ENCODE data around the gene CABP2.
"Not testable (repeated sequence)": the region's sequence is repeated elsewhere in the genome, so short reads cannot be mapped to it uniquely, and the experiment has no call there.

Gene CABP2

GRCh38 chr11:67522844-67523555, at the start of gene CABP2:
Gene CABP2 (minus strand): TSS chr11:67523446. CDS start chr11:67523326, 120 bp downstream.
- H3K9me3 ChIP-seq (ENCODE audit: control insufficient read depth, insufficient read depth, low read length): no peaks in the 10 kb centered on the region
- H3K9ac ChIP-seq (ENCODE audit: low read depth, low read length): no peak within 1 kb of the TSS
- no peaks in the 10 kb centered on the region for H3K36me3 ChIP-seq (ENCODE audit: insufficient read depth, low read length)
- H3K4me1 ChIP-seq (ENCODE audit: insufficient read depth, low read length): no peaks in the 10 kb centered on the region

- Histone ChIP-seq H3K9ac (ENCODE audit: low read depth, low read length) (no peak overlapping the region), H3K36me3 (ENCODE audit: insufficient read depth, low read length) (no peaks in the 10 kb centered on the region), H3K4me1 (ENCODE audit: insufficient read depth, low read length) (no peaks in the 10 kb centered on the region), H3K9me3 (ENCODE audit: control insufficient read depth, insufficient read depth, low read length) (peaks cover 4% of the 10 kb centered on the region; the same call in 1 of the 2 replicates)
Observed at GRCh38 chr11:67572747-67573419, 49.6 kb upstream of the CABP2 start.

- H3K9ac ChIP-seq (ENCODE audit: low read depth, low read length): no peak overlapping the region
- no peaks in the 10 kb centered on the region for H3K36me3 ChIP-seq (ENCODE audit: insufficient read depth, low read length)
- H3K4me1 ChIP-seq (ENCODE audit: insufficient read depth, low read length): no peaks in the 10 kb centered on the region
- peaks cover 4% of the 10 kb centered on the region; the same call in 1 of the 2 replicates for H3K9me3 ChIP-seq (ENCODE audit: control insufficient read depth, insufficient read depth, low read length)
Observed at GRCh38 chr11:67572305-67572704, 49.1 kb upstream of the CABP2 start.

GRCh38 chr11:67571443-67571842, 48.2 kb upstream of the CABP2 start:
- Histone ChIP-seq H3K9me3 (ENCODE audit: control insufficient read depth, insufficient read depth, low read length) (peaks cover 4% of the 10 kb centered on the region; the same call in 1 of the 2 replicates), H3K36me3 (ENCODE audit: insufficient read depth, low read length) (no peaks in the 10 kb centered on the region), H3K4me1 (ENCODE audit: insufficient read depth, low read length) (no peaks in the 10 kb centered on the region), H3K9ac (ENCODE audit: low read depth, low read length) (no peak overlapping the region)

DNA sequence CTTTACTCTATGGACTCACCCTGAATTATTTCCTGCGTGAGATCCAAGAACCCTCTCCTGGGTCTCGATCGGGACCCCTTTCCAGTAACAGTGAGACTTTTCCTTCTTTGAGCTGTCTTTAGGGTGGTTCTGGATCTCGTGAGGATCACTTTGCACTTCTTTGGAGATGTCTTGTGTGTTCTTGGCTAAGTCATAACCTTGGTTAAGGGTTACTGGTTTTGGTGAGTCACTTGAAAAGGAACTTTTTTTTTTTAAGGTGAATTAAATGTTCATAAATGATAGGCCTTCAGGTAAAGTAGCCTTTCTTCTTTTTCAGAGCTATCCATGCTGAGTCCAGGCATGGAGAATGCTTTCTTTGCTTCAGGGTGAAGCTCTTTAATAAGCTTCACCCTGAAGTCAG, 41.0 kb upstream of the CABP2 start:
- no peaks in the 10 kb centered on the region for H3K36me3 ChIP-seq (ENCODE audit: insufficient read depth, low read length)
- no peak overlapping the region for H3K9ac ChIP-seq (ENCODE audit: low read depth, low read length)
- H3K9me3 ChIP-seq (ENCODE audit: control insufficient read depth, insufficient read depth, low read length): no peaks in the 10 kb centered on the region; the same call in 1 of the 2 replicates
- H3K4me1 ChIP-seq (ENCODE audit: insufficient read depth, low read length): peaks cover 18% of the 10 kb centered on the region

DNA sequence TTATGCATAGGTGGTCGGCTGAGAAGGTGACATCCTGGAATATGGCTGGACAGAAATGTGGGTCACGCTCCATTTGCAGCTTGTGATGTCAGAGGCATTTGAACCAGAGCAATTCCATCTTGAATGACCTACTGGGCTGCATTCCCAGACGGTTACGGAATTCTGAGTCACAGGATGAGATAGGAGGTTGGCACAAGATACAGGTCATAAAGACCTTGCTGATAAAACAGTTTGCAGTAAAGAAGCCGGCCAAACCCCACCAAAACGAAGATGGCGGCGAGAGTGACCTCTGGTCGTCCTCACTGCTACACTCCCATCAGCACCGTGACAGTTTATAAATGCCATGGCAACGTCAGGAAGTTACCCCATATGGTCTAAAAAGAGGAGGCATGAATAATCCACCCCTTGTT, 40.5 kb upstream of the CABP2 start:
- not testable (repeated sequence) for H3K36me3 ChIP-seq (ENCODE audit: insufficient read depth, low read length); H3K9me3 ChIP-seq (ENCODE audit: control insufficient read depth, insufficient read depth, low read length); H3K9ac ChIP-seq (ENCODE audit: low read depth, low read length)
- peaks cover 18% of the 10 kb centered on the region for H3K4me1 ChIP-seq (ENCODE audit: insufficient read depth, low read length)

GRCh38 chr11:67562963-67563704, 39.9 kb upstream of the CABP2 start:
- peaks cover 18% of the 10 kb centered on the region for H3K4me1 ChIP-seq (ENCODE audit: insufficient read depth, low read length)
- no peaks in the 10 kb centered on the region for H3K36me3 ChIP-seq (ENCODE audit: insufficient read depth, low read length)
- H3K9me3 ChIP-seq (ENCODE audit: control insufficient read depth, insufficient read depth, low read length): no peaks in the 10 kb centered on the region; the same call in 1 of the 2 replicates
- no peak overlapping the region for H3K9ac ChIP-seq (ENCODE audit: low read depth, low read length)

- Histone ChIP-seq H3K36me3 (ENCODE audit: insufficient read depth, low read length) (no peaks in the 10 kb centered on the region), H3K4me1 (ENCODE audit: insufficient read depth, low read length) (peaks cover 18% of the 10 kb centered on the region), H3K9me3 (ENCODE audit: control insufficient read depth, insufficient read depth, low read length) (no peaks in the 10 kb centered on the region; the same call in 1 of the 2 replicates), H3K9ac (ENCODE audit: low read depth, low read length) (no peak overlapping the region)
Observed at GRCh38 chr11:67561971-67562619, 38.8 kb upstream of the CABP2 start.

GRCh38 chr11:67558084-67558772, 35.0 kb upstream of the CABP2 start:
- Histone ChIP-seq H3K4me1 (ENCODE audit: insufficient read depth, low read length) (peaks cover 7% of the 10 kb centered on the region), H3K9me3 (ENCODE audit: control insufficient read depth, insufficient read depth, low read length) (no peaks in the 10 kb centered on the region; the same call in 1 of the 2 replicates), H3K36me3 (ENCODE audit: insufficient read depth, low read length) (no peaks in the 10 kb centered on the region), H3K9ac (ENCODE audit: low read depth, low read length) (no peak overlapping the region)

DNA sequence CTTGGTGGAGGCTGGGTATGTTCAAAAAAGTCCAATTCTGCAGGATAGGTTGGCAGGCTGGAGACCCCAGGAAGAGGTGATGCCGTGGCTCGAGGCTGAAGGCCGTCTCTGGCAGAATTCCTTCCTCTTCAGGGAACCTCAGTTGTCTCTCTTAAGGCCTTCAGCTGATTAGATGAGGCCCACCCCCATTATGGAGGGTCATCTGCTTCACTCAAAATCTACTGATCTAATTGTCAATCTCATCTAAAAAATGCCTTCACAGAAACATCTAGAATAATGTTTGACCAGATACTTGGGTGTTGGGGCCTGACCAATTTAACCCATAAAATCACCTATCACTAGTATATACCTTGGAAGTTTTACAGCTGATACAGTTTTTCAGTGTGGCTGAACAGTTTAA, 33.0 kb upstream of the CABP2 start:
- no peaks in the 10 kb centered on the region for H3K36me3 ChIP-seq (ENCODE audit: insufficient read depth, low read length)
- no peak overlapping the region for H3K9ac ChIP-seq (ENCODE audit: low read depth, low read length)
- H3K4me1 ChIP-seq (ENCODE audit: insufficient read depth, low read length): no peaks in the 10 kb centered on the region

GRCh38 chr11:67551697-67552096, 28.5 kb upstream of the CABP2 start:
- not testable (repeated sequence) for H3K9ac ChIP-seq (ENCODE audit: low read depth, low read length); H3K9me3 ChIP-seq (ENCODE audit: control insufficient read depth, insufficient read depth, low read length); H3K4me1 ChIP-seq (ENCODE audit: insufficient read depth, low read length); H3K36me3 ChIP-seq (ENCODE audit: insufficient read depth, low read length)

More for the DNA sequence above, 33.0 kb upstream of the CABP2 start:
- H3K9me3 ChIP-seq (ENCODE audit: control insufficient read depth, insufficient read depth, low read length): peaks cover 8% of the 10 kb centered on the region; the same call in 1 of the 2 replicates

GRCh38 chr11:67551127-67551526, 27.9 kb upstream of the CABP2 start:
- no peaks in the 10 kb centered on the region for H3K4me1 ChIP-seq (ENCODE audit: insufficient read depth, low read length)
- H3K9me3 ChIP-seq (ENCODE audit: control insufficient read depth, insufficient read depth, low read length): peaks cover 8% of the 10 kb centered on the region; the same call in 1 of the 2 replicates
- no peak overlapping the region for H3K9ac ChIP-seq (ENCODE audit: low read depth, low read length)
- H3K36me3 ChIP-seq (ENCODE audit: insufficient read depth, low read length): no peaks in the 10 kb centered on the region

DNA sequence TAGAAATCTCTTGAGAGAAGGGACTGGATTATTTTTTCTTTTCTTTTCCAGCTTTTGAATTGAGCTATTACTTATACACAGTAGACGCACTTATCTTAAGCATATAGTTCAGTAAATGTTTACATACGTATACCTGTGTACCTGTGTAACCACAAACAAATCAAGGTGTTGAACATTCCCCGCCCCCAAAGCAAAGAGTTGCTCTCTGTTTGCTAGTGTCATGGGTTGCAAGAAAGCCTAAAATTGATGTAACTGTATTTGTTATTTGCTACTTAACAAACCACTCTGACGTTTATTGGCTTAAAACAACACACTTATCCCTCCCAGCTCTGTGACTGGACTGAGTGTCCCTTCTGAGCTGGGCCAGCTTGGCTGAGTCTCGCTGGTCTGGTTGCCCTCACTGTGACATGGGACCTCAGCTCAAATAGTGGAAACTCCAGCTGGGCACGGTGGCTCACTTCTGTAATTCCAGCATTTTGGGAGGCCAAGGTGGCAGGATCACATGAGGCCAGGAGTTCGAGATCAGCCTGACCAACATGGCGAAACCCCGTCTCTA, 25.4 kb upstream of the CABP2 start:
- H3K4me1 ChIP-seq (ENCODE audit: insufficient read depth, low read length): no peaks in the 10 kb centered on the region
- H3K9ac ChIP-seq (ENCODE audit: low read depth, low read length): no peak overlapping the region
- H3K9me3 ChIP-seq (ENCODE audit: control insufficient read depth, insufficient read depth, low read length): peaks cover 8% of the 10 kb centered on the region; the same call in 1 of the 2 replicates
- no peaks in the 10 kb centered on the region for H3K36me3 ChIP-seq (ENCODE audit: insufficient read depth, low read length)
